Osteocyte (in vitro differentiated cells): ENCODE data around the gene RANBP1. TPM values are rescaled to one million over a fixed set of nuclear protein-coding genes. Genes with fewer than 3 reads are reported as not detected.

Experiments used
- DNase-seq: peaks from one replicate; pipeline ENCODE4 v3.0.0; 2021; ENCODE audit warnings: mixed read lengths; ENCODE audit not compliant: unreplicated experiment; ENCODE audit errors: extremely low spot score
- H3K27ac Mint-ChIP-seq: one replicate; pipeline ENCODE4 v1.8.0; 2021; ENCODE audit warnings: mild to moderate bottlenecking, mixed read lengths; ENCODE audit not compliant: unreplicated experiment
- H3K27me3 Mint-ChIP-seq: one replicate; pipeline ENCODE4 v1.8.0; 2021; ENCODE audit warnings: mixed read lengths; ENCODE audit not compliant: unreplicated experiment
- H3K36me3 Mint-ChIP-seq: one replicate; pipeline ENCODE4 v1.8.0; 2021; ENCODE audit warnings: mixed read lengths; ENCODE audit not compliant: unreplicated experiment
- H3K4me1 Mint-ChIP-seq: one replicate; pipeline ENCODE4 v1.8.0; 2021; ENCODE audit warnings: mixed read lengths; ENCODE audit not compliant: unreplicated experiment
- H3K4me3 Mint-ChIP-seq: one replicate; pipeline ENCODE4 v1.8.0; 2021; ENCODE audit warnings: mild to moderate bottlenecking, moderate library complexity, mixed read lengths; ENCODE audit not compliant: unreplicated experiment
- H3K9me3 Mint-ChIP-seq: one replicate; pipeline ENCODE4 v1.8.0; 2021; ENCODE audit warnings: mixed read lengths; ENCODE audit not compliant: unreplicated experiment
- total RNA-seq: library from RNA; stranded (reverse); gene quantifications from 2 replicates; pipeline ENCODE4 v1.2.1, GENCODE V29; 2021
- TF ChIP-seq, protein P1 (sequence below): fragments of 200-600 bp; sonication (generic); IDR thresholded peaks from 2 replicates; pipeline ENCODE4 v1.5.0; 2021; ENCODE audit warnings: antibody characterized with exemption, mild to moderate bottlenecking, moderate library complexity

The RANBP1 gene
- total RNA-seq, 1 donor from 2014 or later = 104 TPM

DNA sequence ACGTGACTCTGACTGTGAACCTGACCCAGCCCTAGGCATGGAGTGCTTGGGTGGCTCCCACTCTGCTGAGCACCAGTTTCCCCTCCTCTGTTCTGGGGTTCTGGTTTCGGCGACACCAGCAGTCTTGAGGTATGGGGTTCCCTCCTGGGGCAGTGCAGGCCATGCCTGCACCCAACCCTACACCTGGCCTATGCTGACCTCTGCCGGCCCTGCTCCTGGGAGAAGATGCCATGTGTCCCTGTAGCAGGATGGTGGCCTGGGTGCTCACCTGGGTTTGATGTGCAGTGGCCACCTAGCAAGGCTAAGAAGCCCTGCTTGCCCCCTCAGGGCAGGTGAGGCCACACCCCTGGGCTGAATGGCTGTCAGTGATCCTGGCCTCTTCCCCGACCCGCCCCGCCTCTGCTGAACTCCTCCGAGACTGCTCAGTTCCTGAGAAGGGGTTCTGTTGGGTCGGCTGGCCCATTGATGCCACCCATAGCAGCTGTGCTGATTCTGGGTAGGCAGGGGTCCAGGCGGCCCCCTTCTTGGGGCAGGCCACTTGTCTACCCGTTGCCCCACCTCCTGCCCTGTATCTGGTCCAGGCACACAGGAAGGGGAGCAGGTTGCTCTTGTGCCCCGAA, 18.1 kb downstream of the RANBP1 start:
- no peak for DNase-seq
- TF ChIP-seq, protein P1, sequence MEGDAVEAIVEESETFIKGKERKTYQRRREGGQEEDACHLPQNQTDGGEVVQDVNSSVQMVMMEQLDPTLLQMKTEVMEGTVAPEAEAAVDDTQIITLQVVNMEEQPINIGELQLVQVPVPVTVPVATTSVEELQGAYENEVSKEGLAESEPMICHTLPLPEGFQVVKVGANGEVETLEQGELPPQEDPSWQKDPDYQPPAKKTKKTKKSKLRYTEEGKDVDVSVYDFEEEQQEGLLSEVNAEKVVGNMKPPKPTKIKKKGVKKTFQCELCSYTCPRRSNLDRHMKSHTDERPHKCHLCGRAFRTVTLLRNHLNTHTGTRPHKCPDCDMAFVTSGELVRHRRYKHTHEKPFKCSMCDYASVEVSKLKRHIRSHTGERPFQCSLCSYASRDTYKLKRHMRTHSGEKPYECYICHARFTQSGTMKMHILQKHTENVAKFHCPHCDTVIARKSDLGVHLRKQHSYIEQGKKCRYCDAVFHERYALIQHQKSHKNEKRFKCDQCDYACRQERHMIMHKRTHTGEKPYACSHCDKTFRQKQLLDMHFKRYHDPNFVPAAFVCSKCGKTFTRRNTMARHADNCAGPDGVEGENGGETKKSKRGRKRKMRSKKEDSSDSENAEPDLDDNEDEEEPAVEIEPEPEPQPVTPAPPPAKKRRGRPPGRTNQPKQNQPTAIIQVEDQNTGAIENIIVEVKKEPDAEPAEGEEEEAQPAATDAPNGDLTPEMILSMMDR = no peak
- Mint-ChIP-seq H3K27ac (no peak overlapping the region), H3K36me3 (no peaks in the 10 kb centered on the region), H3K9me3 (no peaks in the 10 kb centered on the region), H3K4me3 (peak overlapping the region; percentile 68), H3K4me1 (peaks cover 35% of the 10 kb centered on the region), H3K27me3 (no peaks in the 10 kb centered on the region)

DNA sequence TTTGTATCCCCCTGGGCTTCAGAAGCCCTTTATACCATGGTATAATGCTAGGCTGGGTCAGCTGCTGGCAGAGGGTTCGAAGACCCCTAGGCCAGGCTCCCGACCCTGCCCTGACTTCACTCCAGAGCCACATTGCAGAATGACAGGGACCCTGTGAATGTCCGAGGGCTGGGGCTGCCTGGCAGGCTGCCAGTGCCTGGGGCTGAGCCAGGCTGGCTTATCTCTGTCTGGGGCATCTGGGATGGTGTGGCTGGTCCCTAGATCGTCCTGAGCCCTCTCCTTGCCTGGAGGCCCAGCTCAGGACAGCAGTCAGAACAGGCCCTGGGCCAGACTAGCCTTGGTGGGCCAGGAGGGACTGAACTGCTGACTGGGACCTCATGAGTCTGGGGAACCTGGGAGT, 19.4 kb downstream of the RANBP1 start:
- no peaks in the 10 kb centered on the region for H3K27me3 Mint-ChIP-seq
- H3K9me3 Mint-ChIP-seq = no peaks in the 10 kb centered on the region
- DNase-seq = no peak
- TF ChIP-seq, protein P1 = no peak
- H3K4me3 Mint-ChIP-seq = no peak overlapping the region
- H3K4me1 Mint-ChIP-seq = peaks cover 37% of the 10 kb centered on the region
- H3K36me3 Mint-ChIP-seq = no peaks in the 10 kb centered on the region
- no peak overlapping the region for H3K27ac Mint-ChIP-seq

DNA sequence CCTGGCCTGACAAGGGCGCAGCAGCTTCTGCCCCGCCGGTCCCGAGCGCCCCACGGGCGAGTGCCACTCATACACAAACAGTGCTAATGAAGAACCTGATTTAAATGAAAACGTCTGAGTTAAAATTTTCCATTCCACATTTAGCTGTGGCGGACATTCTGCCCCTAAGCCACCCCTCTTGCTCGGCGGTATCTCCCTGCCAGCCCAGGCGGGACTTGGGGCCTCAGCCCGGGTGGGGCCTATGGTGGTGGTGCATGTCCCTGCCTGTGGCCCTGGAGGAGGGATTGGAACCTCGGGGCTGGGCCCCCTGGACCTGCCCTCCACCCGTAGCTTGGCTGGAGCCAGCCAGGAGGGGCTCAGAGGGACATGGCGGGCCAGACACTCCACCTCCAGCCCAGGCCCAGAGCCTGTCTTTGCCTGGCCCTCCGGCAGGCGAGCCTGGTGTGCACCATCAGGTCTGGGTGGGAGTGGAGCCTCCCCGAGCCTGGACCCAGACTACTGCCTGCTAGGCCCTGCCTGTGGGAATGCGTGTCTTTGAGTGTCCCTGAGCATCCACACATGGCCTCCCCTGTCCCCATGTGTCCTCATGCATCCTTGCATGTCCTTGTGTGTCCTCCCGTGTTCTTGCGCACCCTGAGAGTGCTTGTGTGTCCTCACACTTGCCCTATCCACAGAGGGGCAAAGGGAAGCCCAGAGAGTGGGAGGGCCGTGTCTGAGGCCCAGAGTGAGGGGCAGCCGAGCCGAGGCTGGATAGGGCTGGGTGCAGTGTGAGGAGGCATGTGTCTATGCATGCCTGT, 20.1 kb downstream of the RANBP1 start:
- Mint-ChIP-seq H3K27me3 (no peaks in the 10 kb centered on the region), H3K4me3 (no peak overlapping the region), H3K36me3 (no peaks in the 10 kb centered on the region), H3K9me3 (no peaks in the 10 kb centered on the region), H3K4me1 (peaks cover 37% of the 10 kb centered on the region), H3K27ac (no peak overlapping the region)
- no peak for DNase-seq
- TF ChIP-seq, protein P1 = no peak

DNA sequence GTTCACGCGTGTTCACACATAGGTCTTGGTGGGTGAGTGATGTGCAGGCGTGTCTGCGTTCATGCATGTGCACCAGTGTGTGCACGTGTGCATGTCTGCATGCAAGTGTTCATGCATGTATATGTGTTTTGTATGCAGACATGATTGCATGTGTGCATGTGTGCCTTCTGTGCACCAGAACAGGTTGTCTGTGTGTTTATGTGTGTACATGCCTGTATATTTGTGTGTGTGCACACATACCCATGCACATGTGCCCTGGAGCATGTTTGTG, 20.6 kb downstream of the RANBP1 start:
- H3K4me3 Mint-ChIP-seq = no peak overlapping the region
- no peak overlapping the region for H3K27ac Mint-ChIP-seq
- TF ChIP-seq, protein P1 = no peak
- peaks cover 39% of the 10 kb centered on the region for H3K4me1 Mint-ChIP-seq
- no peaks in the 10 kb centered on the region for H3K27me3 Mint-ChIP-seq
- no peak for DNase-seq
- no peaks in the 10 kb centered on the region for H3K9me3 Mint-ChIP-seq
- no peaks in the 10 kb centered on the region for H3K36me3 Mint-ChIP-seq

DNA sequence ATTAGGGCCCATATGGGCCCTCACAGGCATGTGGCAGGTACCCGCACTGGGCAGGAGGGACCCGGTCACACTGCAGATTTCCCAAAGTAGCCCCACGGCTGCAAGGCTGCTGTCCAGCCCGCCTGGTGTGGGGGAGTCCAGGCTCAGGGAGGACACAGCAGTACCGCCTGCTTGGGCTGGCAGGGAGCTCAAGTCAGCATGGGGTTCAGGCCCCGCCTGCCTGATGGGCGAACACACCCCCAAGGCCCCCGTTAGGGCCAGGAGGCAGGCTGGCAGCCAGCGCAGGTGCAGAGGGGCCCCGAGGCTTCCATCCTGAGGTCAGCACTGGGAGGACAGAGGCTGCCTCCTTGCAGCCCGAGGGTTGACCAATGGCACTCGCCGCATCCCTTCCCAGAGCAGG, 21.2 kb downstream of the RANBP1 start:
- no peak overlapping the region for H3K4me3 Mint-ChIP-seq
- TF ChIP-seq, protein P1 = no peak
- H3K4me1 Mint-ChIP-seq = peaks cover 45% of the 10 kb centered on the region
- no peak for DNase-seq
- no peaks in the 10 kb centered on the region for H3K9me3 Mint-ChIP-seq
- H3K27ac Mint-ChIP-seq = no peak overlapping the region
- no peaks in the 10 kb centered on the region for H3K27me3 Mint-ChIP-seq
- no peaks in the 10 kb centered on the region for H3K36me3 Mint-ChIP-seq
